GM23338 (cell line): ENCODE results near the gene GABRA1. TPM values are rescaled to one million over a fixed set of nuclear protein-coding genes. Genes with fewer than 3 reads are reported as not detected.

ENCODE experiments used
- ATAC-seq: fragments of 200-7000 bp; cut with Tn5 transposase; 3 replicates; pipeline ENCODE4 v1.9.1; 2020
- DNase-seq: peaks from one replicate; pipeline ENCODE4 v3.0.0-alpha.2; 2015; ENCODE audit warnings: low spot score
- H2AFZ ChIP-seq: fragments of 200-600 bp; sonication (generic); 2 replicates; pipeline ENCODE4 v1.8.0; 2016; ENCODE audit warnings: antibody characterized with exemption, mild to moderate bottlenecking, moderate library complexity
- H3F3A ChIP-seq: fragments of 200-600 bp; sonication (generic); replicated peaks from 2 replicates; pipeline ENCODE4 v1.8.0; 2017; ENCODE audit warnings: antibody characterized with exemption, mixed run types, low read depth
- H3K27ac ChIP-seq: fragments of 200-600 bp; sonication (generic); 2 replicates; pipeline ENCODE4 v1.6.1; 2016; ENCODE audit warnings: low read depth
- H3K27me3 ChIP-seq: fragments of 200-600 bp; sonication (generic); 2 replicates; pipeline ENCODE4 v1.8.0; 2016; ENCODE audit warnings: mild to moderate bottlenecking, mixed run types, moderate library complexity; ENCODE audit not compliant: insufficient read depth
- H3K36me3 ChIP-seq: fragments of 200-600 bp; sonication (generic); 2 replicates; pipeline ENCODE4 v1.8.0; 2016; ENCODE audit warnings: mild to moderate bottlenecking; ENCODE audit not compliant: insufficient read depth
- H3K4me1 ChIP-seq: fragments of 200-600 bp; sonication (generic); 2 replicates; pipeline ENCODE4 v1.8.0; 2016; ENCODE audit warnings: mild to moderate bottlenecking, moderate library complexity; ENCODE audit not compliant: insufficient read depth
- H3K4me2 ChIP-seq: fragments of 200-600 bp; sonication (generic); 2 replicates; pipeline ENCODE4 v1.7.1; 2017; ENCODE audit warnings: mixed run types
- H3K4me3 ChIP-seq: fragments of 200-600 bp; sonication (generic); 2 replicates; pipeline ENCODE4 v1.6.1; 2016; ENCODE audit warnings: mixed run types
- H3K79me2 ChIP-seq: fragments of 200-600 bp; sonication (generic); replicated peaks from 2 replicates; pipeline ENCODE4 v1.8.0; 2017; ENCODE audit warnings: mild to moderate bottlenecking; ENCODE audit not compliant: insufficient read depth
- H3K9me2 ChIP-seq: fragments of 200-600 bp; sonication (generic); 2 replicates; pipeline ENCODE4 v1.8.0; 2017; ENCODE audit not compliant: insufficient read depth
- H4K20me1 ChIP-seq: fragments of 200-600 bp; sonication (generic); replicated peaks from 2 replicates; pipeline ENCODE4 v1.8.0; 2017; ENCODE audit warnings: mild to moderate bottlenecking; ENCODE audit not compliant: insufficient read depth
- H3K27ac Mint-ChIP-seq: 2 replicates; pipeline ENCODE4 v1.8.0; 2020; ENCODE audit warnings: inconsistent platforms, mild to moderate bottlenecking, moderate library complexity, mixed read lengths
- H3K27me3 Mint-ChIP-seq: 3 replicates; pipeline ENCODE4 v1.8.0; 2022; ENCODE audit warnings: low read depth, mild to moderate bottlenecking, moderate library complexity, mixed read lengths, inconsistent platforms; ENCODE audit not compliant: insufficient read depth, poor library complexity
- H3K36me3 Mint-ChIP-seq: 3 replicates; pipeline ENCODE4 v1.8.0; 2021; ENCODE audit warnings: low read depth, mild to moderate bottlenecking, inconsistent platforms, moderate library complexity, mixed read lengths
- H3K4me1 Mint-ChIP-seq: 3 replicates; pipeline ENCODE4 v1.8.0; 2020; ENCODE audit warnings: mild to moderate bottlenecking, inconsistent platforms, mixed read lengths
- H3K4me3 Mint-ChIP-seq: 3 replicates; pipeline ENCODE4 v1.8.0; 2021; ENCODE audit warnings: moderate library complexity, mild to moderate bottlenecking, inconsistent platforms, mixed read lengths
- H3K9me3 Mint-ChIP-seq: 3 replicates; pipeline ENCODE4 v1.8.0; 2020; ENCODE audit warnings: moderate library complexity, mild to moderate bottlenecking, inconsistent platforms, mixed read lengths
- CREB1 ChIP-seq: fragments of 250-450 bp; sonication (Bioruptor Pico); IDR thresholded peaks from 2 replicates; pipeline ENCODE4 v1.5.0; 2020; ENCODE audit warnings: low read depth, mild to moderate bottlenecking, moderate library complexity
- EZH2 ChIP-seq: fragments of 200-600 bp; sonication (generic); IDR thresholded peaks from one replicate; pipeline ENCODE4 v1.8.0; 2017; ENCODE audit warnings: antibody characterized with exemption, mild to moderate bottlenecking, low read depth; ENCODE audit not compliant: unreplicated experiment
- EZH2phosphoT487 ChIP-seq: fragments of 200-600 bp; sonication (generic); IDR thresholded peaks from one replicate; pipeline ENCODE4 v1.8.1; 2018; ENCODE audit warnings: antibody characterized with exemption; ENCODE audit not compliant: unreplicated experiment
- JUNB ChIP-seq: IDR thresholded peaks from one replicate; pipeline ENCODE4 v1.6.1; 2016; ENCODE audit warnings: antibody characterized with exemption; ENCODE audit not compliant: unreplicated experiment
- NANOG ChIP-seq: IDR thresholded peaks from 2 replicates; pipeline ENCODE4 v1.6.1; 2016; ENCODE audit warnings: antibody characterized with exemption, borderline replicate concordance
- POLR2AphosphoS5 ChIP-seq: IDR thresholded peaks from 2 replicates; pipeline ENCODE4 v1.6.1; 2016; ENCODE audit warnings: antibody characterized with exemption, low read depth
- STAT1 ChIP-seq: IDR thresholded peaks from one replicate; pipeline ENCODE4 v1.6.1; 2016; ENCODE audit warnings: antibody characterized with exemption; ENCODE audit not compliant: unreplicated experiment
- ZNF331 ChIP-seq: fragments of 250-450 bp; sonication (Bioruptor Pico); IDR thresholded peaks from 2 replicates; pipeline ENCODE4 v1.5.0; 2020; ENCODE audit warnings: low read depth, mild to moderate bottlenecking, moderate library complexity
- polyA plus RNA-seq: library from polyadenylated mRNA; unstranded; fragments of >200 nt; fragmentation: Nextera tagmentation; extraction: Ambion mirVana; gene quantifications from 2 replicates; pipeline ENCODE4 v1.2.1, GENCODE V29; 2016
- total RNA-seq: library from RNA; depleted of rRNA; stranded (reverse); fragments of >200 nt; shearing (Covaris generic); gene quantifications from 2 replicates; pipeline ENCODE4 v1.2.3, GENCODE V29; 2014
- TF ChIP-seq, protein P1 (sequence below), 2 experiments: fragments of 200-600 bp in 1 of 2; sonication (generic) in 1 of 2; conservative IDR thresholded peaks; 2 replicates each; pipeline versions ENCODE4 v1.5.1 to v1.6.1; 2016 to 2017; ENCODE audit warnings: antibody characterized with exemption in 2 of 2, low read depth in 2 of 2, mild to moderate bottlenecking in 2 of 2, moderate library complexity in 1 of 2
- TF ChIP-seq, protein P2 (sequence below): IDR thresholded peaks from 2 replicates; pipeline ENCODE4 v1.6.1; 2016; ENCODE audit warnings: antibody characterized with exemption
- TF ChIP-seq, protein P3 (sequence below): IDR thresholded peaks from one replicate; pipeline ENCODE4 v1.6.1; 2018; ENCODE audit warnings: antibody characterized with exemption; ENCODE audit not compliant: unreplicated experiment
- TF ChIP-seq, protein P4 (sequence below): fragments of 250-450 bp; sonication (Bioruptor Pico); IDR thresholded peaks from 2 replicates; pipeline ENCODE4 v1.5.0; 2020; ENCODE audit warnings: mild to moderate bottlenecking, moderate library complexity

Gene GABRA1
- total and polyA plus RNA-seq, 2 experiments from 2014 or later, result 0.52 TPM

DNA sequence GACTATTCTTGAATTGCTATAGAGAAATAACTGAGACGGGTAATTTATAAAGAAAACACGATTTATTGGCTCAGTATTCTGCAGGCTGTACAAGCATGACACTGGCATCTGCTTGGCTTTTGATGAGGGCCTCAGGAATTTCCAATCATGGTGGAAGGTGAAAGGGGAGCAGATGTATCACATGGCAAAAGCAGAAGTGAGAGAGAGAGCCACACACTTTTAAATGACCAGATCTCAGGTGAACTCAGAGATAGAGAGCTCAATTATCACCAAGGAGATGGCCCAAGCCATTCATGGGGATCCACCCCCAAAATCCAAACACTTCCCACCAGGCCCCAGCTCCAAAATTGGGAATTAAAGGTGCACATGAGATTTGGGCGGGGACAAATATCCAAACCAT lies 15.3 kb downstream of the GABRA1 start:
- Mint-ChIP-seq H3K4me3 (no peak overlapping the region), H3K36me3 (no peaks in the 10 kb centered on the region), H3K4me1 (peaks cover 7% of the 10 kb centered on the region; the same call in 2 of the 3 replicates), H3K27me3 (no peaks in the 10 kb centered on the region), H3K27ac (no peak overlapping the region), H3K9me3 (no peaks in the 10 kb centered on the region; the same call in 2 of the 3 replicates)
- Histone ChIP-seq H4K20me1 (no peaks in the 10 kb centered on the region), H3F3A (no peaks in the 10 kb centered on the region), H3K36me3 (no peaks in the 10 kb centered on the region), H3K27ac (no peak overlapping the region), H3K4me2 (no peak overlapping the region), H3K27me3 (no peaks in the 10 kb centered on the region), H3K9me2 (no peaks in the 10 kb centered on the region), H3K4me3 (no peak overlapping the region), H2AFZ (no peak overlapping the region), H3K79me2 (no peaks in the 10 kb centered on the region), H3K4me1 (peaks cover 8% of the 10 kb centered on the region)
- DNase-seq, result no peak
- TF ChIP-seq, protein P1, sequence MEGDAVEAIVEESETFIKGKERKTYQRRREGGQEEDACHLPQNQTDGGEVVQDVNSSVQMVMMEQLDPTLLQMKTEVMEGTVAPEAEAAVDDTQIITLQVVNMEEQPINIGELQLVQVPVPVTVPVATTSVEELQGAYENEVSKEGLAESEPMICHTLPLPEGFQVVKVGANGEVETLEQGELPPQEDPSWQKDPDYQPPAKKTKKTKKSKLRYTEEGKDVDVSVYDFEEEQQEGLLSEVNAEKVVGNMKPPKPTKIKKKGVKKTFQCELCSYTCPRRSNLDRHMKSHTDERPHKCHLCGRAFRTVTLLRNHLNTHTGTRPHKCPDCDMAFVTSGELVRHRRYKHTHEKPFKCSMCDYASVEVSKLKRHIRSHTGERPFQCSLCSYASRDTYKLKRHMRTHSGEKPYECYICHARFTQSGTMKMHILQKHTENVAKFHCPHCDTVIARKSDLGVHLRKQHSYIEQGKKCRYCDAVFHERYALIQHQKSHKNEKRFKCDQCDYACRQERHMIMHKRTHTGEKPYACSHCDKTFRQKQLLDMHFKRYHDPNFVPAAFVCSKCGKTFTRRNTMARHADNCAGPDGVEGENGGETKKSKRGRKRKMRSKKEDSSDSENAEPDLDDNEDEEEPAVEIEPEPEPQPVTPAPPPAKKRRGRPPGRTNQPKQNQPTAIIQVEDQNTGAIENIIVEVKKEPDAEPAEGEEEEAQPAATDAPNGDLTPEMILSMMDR (conservative IDR thresholded peaks at IDR 0.05; ENCODE audit: low read depth in 2 of 2), result no peak
- TF ChIP-seq, protein P2, sequence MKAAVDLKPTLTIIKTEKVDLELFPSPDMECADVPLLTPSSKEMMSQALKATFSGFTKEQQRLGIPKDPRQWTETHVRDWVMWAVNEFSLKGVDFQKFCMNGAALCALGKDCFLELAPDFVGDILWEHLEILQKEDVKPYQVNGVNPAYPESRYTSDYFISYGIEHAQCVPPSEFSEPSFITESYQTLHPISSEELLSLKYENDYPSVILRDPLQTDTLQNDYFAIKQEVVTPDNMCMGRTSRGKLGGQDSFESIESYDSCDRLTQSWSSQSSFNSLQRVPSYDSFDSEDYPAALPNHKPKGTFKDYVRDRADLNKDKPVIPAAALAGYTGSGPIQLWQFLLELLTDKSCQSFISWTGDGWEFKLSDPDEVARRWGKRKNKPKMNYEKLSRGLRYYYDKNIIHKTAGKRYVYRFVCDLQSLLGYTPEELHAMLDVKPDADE, result no peak
- TF ChIP-seq, protein P3, sequence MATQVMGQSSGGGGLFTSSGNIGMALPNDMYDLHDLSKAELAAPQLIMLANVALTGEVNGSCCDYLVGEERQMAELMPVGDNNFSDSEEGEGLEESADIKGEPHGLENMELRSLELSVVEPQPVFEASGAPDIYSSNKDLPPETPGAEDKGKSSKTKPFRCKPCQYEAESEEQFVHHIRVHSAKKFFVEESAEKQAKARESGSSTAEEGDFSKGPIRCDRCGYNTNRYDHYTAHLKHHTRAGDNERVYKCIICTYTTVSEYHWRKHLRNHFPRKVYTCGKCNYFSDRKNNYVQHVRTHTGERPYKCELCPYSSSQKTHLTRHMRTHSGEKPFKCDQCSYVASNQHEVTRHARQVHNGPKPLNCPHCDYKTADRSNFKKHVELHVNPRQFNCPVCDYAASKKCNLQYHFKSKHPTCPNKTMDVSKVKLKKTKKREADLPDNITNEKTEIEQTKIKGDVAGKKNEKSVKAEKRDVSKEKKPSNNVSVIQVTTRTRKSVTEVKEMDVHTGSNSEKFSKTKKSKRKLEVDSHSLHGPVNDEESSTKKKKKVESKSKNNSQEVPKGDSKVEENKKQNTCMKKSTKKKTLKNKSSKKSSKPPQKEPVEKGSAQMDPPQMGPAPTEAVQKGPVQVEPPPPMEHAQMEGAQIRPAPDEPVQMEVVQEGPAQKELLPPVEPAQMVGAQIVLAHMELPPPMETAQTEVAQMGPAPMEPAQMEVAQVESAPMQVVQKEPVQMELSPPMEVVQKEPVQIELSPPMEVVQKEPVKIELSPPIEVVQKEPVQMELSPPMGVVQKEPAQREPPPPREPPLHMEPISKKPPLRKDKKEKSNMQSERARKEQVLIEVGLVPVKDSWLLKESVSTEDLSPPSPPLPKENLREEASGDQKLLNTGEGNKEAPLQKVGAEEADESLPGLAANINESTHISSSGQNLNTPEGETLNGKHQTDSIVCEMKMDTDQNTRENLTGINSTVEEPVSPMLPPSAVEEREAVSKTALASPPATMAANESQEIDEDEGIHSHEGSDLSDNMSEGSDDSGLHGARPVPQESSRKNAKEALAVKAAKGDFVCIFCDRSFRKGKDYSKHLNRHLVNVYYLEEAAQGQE, result no peak
- TF ChIP-seq CREB1 (CRISPR knock-in tag) (no peak), NANOG (no peak), EZH2 (no peak), ZNF331 (CRISPR knock-in tag) (no peak), STAT1 (no peak), JUNB (no peak), EZH2phosphoT487 (no peak), POLR2AphosphoS5 (no peak)
- TF ChIP-seq, protein P4, sequence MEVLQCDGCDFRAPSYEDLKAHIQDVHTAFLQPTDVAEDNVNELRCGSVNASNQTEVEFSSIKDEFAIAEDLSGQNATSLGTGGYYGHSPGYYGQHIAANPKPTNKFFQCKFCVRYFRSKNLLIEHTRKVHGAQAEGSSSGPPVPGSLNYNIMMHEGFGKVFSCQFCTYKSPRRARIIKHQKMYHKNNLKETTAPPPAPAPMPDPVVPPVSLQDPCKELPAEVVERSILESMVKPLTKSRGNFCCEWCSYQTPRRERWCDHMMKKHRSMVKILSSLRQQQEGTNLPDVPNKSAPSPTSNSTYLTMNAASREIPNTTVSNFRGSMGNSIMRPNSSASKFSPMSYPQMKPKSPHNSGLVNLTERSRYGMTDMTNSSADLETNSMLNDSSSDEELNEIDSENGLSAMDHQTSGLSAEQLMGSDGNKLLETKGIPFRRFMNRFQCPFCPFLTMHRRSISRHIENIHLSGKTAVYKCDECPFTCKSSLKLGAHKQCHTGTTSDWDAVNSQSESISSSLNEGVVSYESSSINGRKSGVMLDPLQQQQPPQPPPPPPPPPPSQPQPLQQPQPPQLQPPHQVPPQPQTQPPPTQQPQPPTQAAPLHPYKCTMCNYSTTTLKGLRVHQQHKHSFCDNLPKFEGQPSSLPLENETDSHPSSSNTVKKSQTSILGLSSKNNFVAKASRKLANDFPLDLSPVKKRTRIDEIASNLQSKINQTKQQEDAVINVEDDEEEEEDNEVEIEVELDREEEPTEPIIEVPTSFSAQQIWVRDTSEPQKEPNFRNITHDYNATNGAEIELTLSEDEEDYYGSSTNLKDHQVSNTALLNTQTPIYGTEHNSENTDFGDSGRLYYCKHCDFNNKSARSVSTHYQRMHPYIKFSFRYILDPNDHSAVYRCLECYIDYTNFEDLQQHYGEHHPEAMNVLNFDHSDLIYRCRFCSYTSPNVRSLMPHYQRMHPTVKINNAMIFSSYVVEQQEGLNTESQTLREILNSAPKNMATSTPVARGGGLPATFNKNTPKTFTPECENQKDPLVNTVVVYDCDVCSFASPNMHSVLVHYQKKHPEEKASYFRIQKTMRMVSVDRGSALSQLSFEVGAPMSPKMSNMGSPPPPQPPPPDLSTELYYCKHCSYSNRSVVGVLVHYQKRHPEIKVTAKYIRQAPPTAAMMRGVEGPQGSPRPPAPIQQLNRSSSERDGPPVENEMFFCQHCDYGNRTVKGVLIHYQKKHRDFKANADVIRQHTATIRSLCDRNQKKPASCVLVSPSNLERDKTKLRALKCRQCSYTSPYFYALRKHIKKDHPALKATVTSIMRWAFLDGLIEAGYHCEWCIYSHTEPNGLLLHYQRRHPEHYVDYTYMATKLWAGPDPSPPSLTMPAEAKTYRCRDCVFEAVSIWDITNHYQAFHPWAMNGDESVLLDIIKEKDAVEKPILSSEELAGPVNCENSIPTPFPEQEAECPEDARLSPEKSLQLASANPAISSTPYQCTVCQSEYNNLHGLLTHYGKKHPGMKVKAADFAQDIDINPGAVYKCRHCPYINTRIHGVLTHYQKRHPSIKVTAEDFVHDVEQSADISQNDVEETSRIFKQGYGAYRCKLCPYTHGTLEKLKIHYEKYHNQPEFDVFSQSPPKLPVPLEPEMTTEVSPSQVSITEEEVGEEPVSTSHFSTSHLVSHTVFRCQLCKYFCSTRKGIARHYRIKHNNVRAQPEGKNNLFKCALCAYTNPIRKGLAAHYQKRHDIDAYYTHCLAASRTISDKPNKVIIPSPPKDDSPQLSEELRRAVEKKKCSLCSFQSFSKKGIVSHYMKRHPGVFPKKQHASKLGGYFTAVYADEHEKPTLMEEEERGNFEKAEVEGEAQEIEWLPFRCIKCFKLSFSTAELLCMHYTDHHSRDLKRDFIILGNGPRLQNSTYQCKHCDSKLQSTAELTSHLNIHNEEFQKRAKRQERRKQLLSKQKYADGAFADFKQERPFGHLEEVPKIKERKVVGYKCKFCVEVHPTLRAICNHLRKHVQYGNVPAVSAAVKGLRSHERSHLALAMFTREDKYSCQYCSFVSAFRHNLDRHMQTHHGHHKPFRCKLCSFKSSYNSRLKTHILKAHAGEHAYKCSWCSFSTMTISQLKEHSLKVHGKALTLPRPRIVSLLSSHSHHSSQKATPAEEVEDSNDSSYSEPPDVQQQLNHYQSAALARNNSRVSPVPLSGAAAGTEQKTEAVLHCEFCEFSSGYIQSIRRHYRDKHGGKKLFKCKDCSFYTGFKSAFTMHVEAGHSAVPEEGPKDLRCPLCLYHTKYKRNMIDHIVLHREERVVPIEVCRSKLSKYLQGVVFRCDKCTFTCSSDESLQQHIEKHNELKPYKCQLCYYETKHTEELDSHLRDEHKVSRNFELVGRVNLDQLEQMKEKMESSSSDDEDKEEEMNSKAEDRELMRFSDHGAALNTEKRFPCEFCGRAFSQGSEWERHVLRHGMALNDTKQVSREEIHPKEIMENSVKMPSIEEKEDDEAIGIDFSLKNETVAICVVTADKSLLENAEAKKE (CRISPR knock-in tag), result no peak
- no peak for ATAC-seq
